GM06990 (cell line): ENCODE data around the gene WDR64.
A peak's percentile ranks its signal among the peaks of the same experiment; 100 is the strongest.

Experiments used
- DNase-seq: peaks from one replicate; pipeline ENCODE4 v3.0.0-alpha.2; 2011; ENCODE audit not compliant: insufficient read length; ENCODE audit errors: extremely low read depth
- H3K27me3 ChIP-seq: replicated peaks from 2 replicates; pipeline ENCODE4 v1.6.0; 2011; ENCODE audit warnings: low read length; ENCODE audit not compliant: control insufficient read depth, insufficient read depth
- H3K36me3 ChIP-seq: 2 replicates; pipeline ENCODE4 v1.5.1; 2011; ENCODE audit warnings: low read length; ENCODE audit not compliant: control insufficient read depth, insufficient read depth
- H3K4me3 ChIP-seq: replicated peaks from 2 replicates; pipeline ENCODE4 v1.5.1; 2011; ENCODE audit warnings: low read depth, mild to moderate bottlenecking, control low read depth, low read length
- CTCF ChIP-seq: IDR thresholded peaks from 2 replicates; pipeline ENCODE4 v1.5.1; 2011; ENCODE audit warnings: low read length, control low read depth, mild to moderate bottlenecking, inconsistent platforms; ENCODE audit not compliant: insufficient read depth, poor library complexity, severe bottlenecking

The WDR64 gene

GRCh38 chr1:241834733-241835377 is 182.8 kb downstream of the WDR64 start:
- DNase-seq = no peak
- peak; percentile 53 for TF ChIP-seq CTCF
- no peaks in the 10 kb centered on the region for H3K27me3 ChIP-seq

GRCh38 chr1:241836941-241837340 is 184.9 kb downstream of the WDR64 start:
- no peak for TF ChIP-seq CTCF
- H3K36me3 ChIP-seq = no peaks in the 10 kb centered on the region
- no peak for DNase-seq
- H3K27me3 ChIP-seq = no peaks in the 10 kb centered on the region
- no peak overlapping the region for H3K4me3 ChIP-seq

More at GRCh38 chr1:241834733-241835377, 182.8 kb downstream of the WDR64 start:
- Histone ChIP-seq H3K4me3 (no peak overlapping the region), H3K36me3 (no peaks in the 10 kb centered on the region)

- TF ChIP-seq CTCF = no peak
- DNase-seq = no peak
- Histone ChIP-seq H3K27me3 (no peaks in the 10 kb centered on the region), H3K4me3 (no peak overlapping the region), H3K36me3 (no peaks in the 10 kb centered on the region)
Observed at GRCh38 chr1:241837416-241837815, 185.3 kb downstream of the WDR64 start.

GRCh38 chr1:241837901-241838300 is 185.8 kb downstream of the WDR64 start:
- no peak for DNase-seq
- TF ChIP-seq CTCF = no peak
- Histone ChIP-seq H3K4me3 (no peak overlapping the region), H3K27me3 (no peaks in the 10 kb centered on the region), H3K36me3 (no peaks in the 10 kb centered on the region)

GRCh38 chr1:241838897-241839296 is 186.8 kb downstream of the WDR64 start:
- peak; percentile 28 for DNase-seq

More at GRCh38 chr1:241838897-241839296, 186.8 kb downstream of the WDR64 start:
- no peaks in the 10 kb centered on the region for H3K36me3 ChIP-seq
- H3K27me3 ChIP-seq = no peaks in the 10 kb centered on the region
- H3K4me3 ChIP-seq = no peak overlapping the region
- no peak for TF ChIP-seq CTCF
